ENCODE results near the gene NHS.

DNA sequence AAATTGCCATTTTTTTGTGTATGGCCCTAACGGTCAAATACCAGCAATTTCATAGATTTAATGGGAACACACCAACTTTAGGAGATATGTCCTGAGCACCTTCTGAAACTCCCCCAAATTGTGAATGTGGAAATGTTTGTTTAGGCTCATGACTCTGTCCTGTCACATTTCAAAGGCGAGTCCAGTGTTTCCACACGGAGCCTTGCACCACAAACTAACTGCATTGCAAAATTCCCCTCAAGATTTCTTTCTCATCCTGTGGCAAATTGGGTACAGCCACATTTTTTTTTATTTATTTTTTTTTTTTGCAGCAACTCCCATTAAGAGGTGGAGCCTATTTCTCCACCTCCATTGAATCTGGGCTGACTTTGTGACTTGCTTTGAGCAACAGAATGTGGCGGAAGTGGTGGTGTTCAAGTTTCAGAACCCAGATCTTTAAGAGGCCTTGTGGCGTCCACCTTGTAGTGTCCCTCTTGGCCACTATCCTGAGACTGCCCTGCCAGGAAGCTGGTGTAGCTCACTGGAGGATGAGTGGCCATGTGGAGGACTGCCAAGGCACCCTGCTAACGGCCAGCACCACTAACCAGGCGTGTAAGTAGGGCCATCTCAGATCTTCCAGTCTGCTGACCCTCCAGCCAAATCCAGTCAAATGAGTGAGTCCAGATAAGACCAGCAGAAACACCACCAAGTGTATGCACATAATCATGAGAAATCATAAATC, 189.8 kb downstream of the NHS start:
- TF ChIP-seq, protein P1, sequence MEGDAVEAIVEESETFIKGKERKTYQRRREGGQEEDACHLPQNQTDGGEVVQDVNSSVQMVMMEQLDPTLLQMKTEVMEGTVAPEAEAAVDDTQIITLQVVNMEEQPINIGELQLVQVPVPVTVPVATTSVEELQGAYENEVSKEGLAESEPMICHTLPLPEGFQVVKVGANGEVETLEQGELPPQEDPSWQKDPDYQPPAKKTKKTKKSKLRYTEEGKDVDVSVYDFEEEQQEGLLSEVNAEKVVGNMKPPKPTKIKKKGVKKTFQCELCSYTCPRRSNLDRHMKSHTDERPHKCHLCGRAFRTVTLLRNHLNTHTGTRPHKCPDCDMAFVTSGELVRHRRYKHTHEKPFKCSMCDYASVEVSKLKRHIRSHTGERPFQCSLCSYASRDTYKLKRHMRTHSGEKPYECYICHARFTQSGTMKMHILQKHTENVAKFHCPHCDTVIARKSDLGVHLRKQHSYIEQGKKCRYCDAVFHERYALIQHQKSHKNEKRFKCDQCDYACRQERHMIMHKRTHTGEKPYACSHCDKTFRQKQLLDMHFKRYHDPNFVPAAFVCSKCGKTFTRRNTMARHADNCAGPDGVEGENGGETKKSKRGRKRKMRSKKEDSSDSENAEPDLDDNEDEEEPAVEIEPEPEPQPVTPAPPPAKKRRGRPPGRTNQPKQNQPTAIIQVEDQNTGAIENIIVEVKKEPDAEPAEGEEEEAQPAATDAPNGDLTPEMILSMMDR (IDR thresholded peaks at IDR 0.05; ENCODE audit: low read length), result no peak
- TF ChIP-seq EZH2phosphoT487 (IDR thresholded peaks at IDR 0.05; ENCODE audit: low read length), result no peak
- no peak for TF ChIP-seq EZH2 (optimal IDR thresholded peaks at IDR 0.05; ENCODE audit: low read depth, low read length)
